SK-N-SH (cell line): ENCODE results near the gene PARVB. TPM values are rescaled to one million over a fixed set of nuclear protein-coding genes. Genes with fewer than 3 reads are reported as not detected.

Experiments used
- CTCF ChIA-PET: fragments of 300-600, 350-600 bp; formaldehyde crosslinking; extraction: SDS; loops from one replicate; lab custom pipeline; 2021; lab: Yijun Ruan, JAX
- POLR2A ChIA-PET: fragments of 350-600 bp; sonication (Branson Sonifier 250); formaldehyde crosslinking; extraction: SDS; loops from one replicate; lab custom pipeline; 2020; ENCODE audit warnings: antibody characterized with exemption, inconsistent platforms; lab: Yijun Ruan, JAX
- DNase-seq: peaks from one replicate; pipeline ENCODE4 v3.0.0; 2012
- H2AFZ ChIP-seq: fragments of 200-600 bp; sonication (generic); 2 replicates; pipeline ENCODE4 v1.8.1; 2016; ENCODE audit warnings: antibody characterized with exemption, mild to moderate bottlenecking, low read depth
- H3F3A ChIP-seq: fragments of 200-600 bp; sonication (generic); replicated peaks from 2 replicates; pipeline ENCODE3; 2016; ENCODE audit warnings: antibody characterized with exemption, mild to moderate bottlenecking; ENCODE audit not compliant: insufficient read depth
- H3K27ac ChIP-seq, 2 experiments: fragments of 200-500 bp in 1 of 2; fragments of 200-600 bp in 1 of 2; sonication (Bioruptor generic) in 1 of 2; sonication (generic), shearing (Covaris generic) in 1 of 2; 2 replicates each; pipeline versions ENCODE4 v1.5.1 to v1.6.1; 2014 to 2016; ENCODE audit warnings: low read depth in 2 of 2, inconsistent platforms in 1 of 2, low read length in 1 of 2, mild to moderate bottlenecking in 1 of 2, mixed read lengths in 1 of 2
- H3K27me3 ChIP-seq: fragments of 200-600 bp; sonication (generic), shearing (Covaris generic); 2 replicates; pipeline ENCODE4 v1.6.1; 2016; ENCODE audit warnings: mixed run types; ENCODE audit not compliant: insufficient read depth
- H3K36me3 ChIP-seq, 2 experiments: fragments of 200-500 bp in 1 of 2; fragments of 200-600 bp in 1 of 2; sonication (Bioruptor generic) in 1 of 2; sonication (generic) in 1 of 2; replicated peaks in 1 of 2; 2 replicates each; pipeline versions ENCODE3 to v1.5.1; 2014 to 2016; ENCODE audit warnings: low read length in 1 of 2, mild to moderate bottlenecking in 1 of 2; ENCODE audit not compliant: insufficient read depth in 2 of 2, control insufficient read depth in 1 of 2
- H3K4me1 ChIP-seq, 2 experiments: fragments of 200-500 bp in 1 of 2; fragments of 200-600 bp in 1 of 2; sonication (Bioruptor generic) in 1 of 2; sonication (generic), shearing (Covaris generic) in 1 of 2; 2 replicates each; pipeline versions ENCODE4 v1.5.1 to v1.6.1; 2014 to 2016; ENCODE audit warnings: low read depth in 1 of 2, low read length in 1 of 2, mixed run types in 1 of 2; ENCODE audit not compliant: insufficient read depth in 2 of 2, control insufficient read depth in 1 of 2
- H3K4me2 ChIP-seq: fragments of 200-600 bp; sonication (generic), shearing (Covaris generic); 2 replicates; pipeline ENCODE4 v1.6.1; 2017; ENCODE audit warnings: mixed run types
- H3K4me3 ChIP-seq, 2 experiments: fragments of 200-500 bp in 1 of 2; fragments of 200-600 bp in 1 of 2; sonication (Bioruptor generic) in 1 of 2; sonication (generic), shearing (Covaris generic) in 1 of 2; 2 replicates each; pipeline versions ENCODE4 v1.5.1 to v1.8.1; 2014 to 2016; ENCODE audit warnings: low read depth in 2 of 2, inconsistent platforms in 1 of 2, low read length in 1 of 2, mild to moderate bottlenecking in 1 of 2, mixed read lengths in 1 of 2, moderate library complexity in 1 of 2
- H3K79me2 ChIP-seq: fragments of 200-600 bp; sonication (generic); 2 replicates; pipeline ENCODE4 v1.8.1; 2017; ENCODE audit warnings: mild to moderate bottlenecking; ENCODE audit not compliant: insufficient read depth
- H3K9ac ChIP-seq: fragments of 200-600 bp; sonication (generic); 2 replicates; pipeline ENCODE4 v1.6.1; 2017; ENCODE audit warnings: mixed run types
- H3K9me2 ChIP-seq: fragments of 200-600 bp; sonication (generic); 2 replicates; pipeline ENCODE4 v1.6.1; 2017; ENCODE audit warnings: mixed run types
- H3K9me3 ChIP-seq: fragments of 200-600 bp; sonication (generic); 2 replicates; pipeline ENCODE4 v1.6.1; 2017; ENCODE audit warnings: mixed run types, mild to moderate bottlenecking, moderate library complexity
- H4K20me1 ChIP-seq: fragments of 200-600 bp; sonication (generic); 2 replicates; pipeline ENCODE4 v1.6.1; 2017; ENCODE audit warnings: mild to moderate bottlenecking, mixed run types; ENCODE audit not compliant: insufficient read depth
- ELF1 ChIP-seq: IDR thresholded peaks from 2 replicates; pipeline ENCODE4 v1.4.0; 2012
- EP300 ChIP-seq, 2 experiments: IDR thresholded peaks; 2 replicates each; pipeline versions ENCODE4 v1.4.0 to v1.6.1; 2012; ENCODE audit warnings: borderline replicate concordance in 1 of 2, low read depth in 1 of 2, low read length in 1 of 2
- FOXJ3 ChIP-seq: sonication (generic); formaldehyde crosslinking; IDR thresholded peaks from 2 replicates; pipeline ENCODE4 v1.5.1; 2020; ENCODE audit warnings: mild to moderate bottlenecking, missing genetic modification reagents
- JUND ChIP-seq: IDR thresholded peaks from 2 replicates; pipeline ENCODE4 v1.4.0; 2012
- MXI1 ChIP-seq: IDR thresholded peaks from 2 replicates; pipeline ENCODE4 v1.6.1; 2012; ENCODE audit warnings: mild to moderate bottlenecking, low read depth, low read length, improper control_type of control experiment
- NFIC ChIP-seq: IDR thresholded peaks from 2 replicates; pipeline ENCODE4 v1.4.0; 2012; ENCODE audit warnings: borderline replicate concordance
- NRF1 ChIP-seq: IDR thresholded peaks from 2 replicates; pipeline ENCODE4 v1.6.1; 2012; ENCODE audit warnings: low read depth, mild to moderate bottlenecking, low read length
- POLR2AphosphoS5 ChIP-seq: IDR thresholded peaks from 2 replicates; pipeline ENCODE4 v1.6.1; 2012; ENCODE audit warnings: low read depth, low read length
- RFX5 ChIP-seq: IDR thresholded peaks from 2 replicates; pipeline ENCODE4 v1.6.1; 2012; ENCODE audit warnings: mild to moderate bottlenecking, improper control_type of control experiment, low read length
- TAF1 ChIP-seq: IDR thresholded peaks from 2 replicates; pipeline ENCODE4 v1.6.1; 2012; ENCODE audit warnings: low read depth, mild to moderate bottlenecking, low read length, moderate library complexity, borderline replicate concordance
- TEAD4 ChIP-seq: IDR thresholded peaks from 2 replicates; pipeline ENCODE4 v1.4.0; 2012; ENCODE audit warnings: mild to moderate bottlenecking, borderline replicate concordance; ENCODE audit not compliant: insufficient read depth
- YY1 ChIP-seq: IDR thresholded peaks from 2 replicates; pipeline ENCODE4 v1.4.0; 2012; ENCODE audit warnings: low read depth, mild to moderate bottlenecking
- WGBS: methylation state at CpG from one replicate; pipeline ENCODE4 v1.1.6; 2017; ENCODE audit warnings: low lambda C conversion rate; 5-methylcytosine and 5-hydroxymethylcytosine counted together
- polyA plus RNA-seq, 3 experiments: library from polyadenylated mRNA; depleted of rRNA; stranded (reverse); fragments of >200 nt; gene quantifications; 2 replicates each; pipeline ENCODE4 v1.2.3, GENCODE V29; 2012
- TF ChIP-seq, protein P1 (sequence below): IDR thresholded peaks from 2 replicates; pipeline ENCODE4 v1.4.0; 2012; ENCODE audit warnings: low read depth, borderline replicate concordance
- TF ChIP-seq, protein P2 (sequence below): IDR thresholded peaks from 2 replicates; pipeline ENCODE4 v1.6.1; 2012; ENCODE audit warnings: mild to moderate bottlenecking, low read depth, low read length, moderate library complexity
- TF ChIP-seq, protein P3 (sequence below): IDR thresholded peaks from 2 replicates; pipeline ENCODE4 v1.4.0; 2012; ENCODE audit warnings: low read depth
- TF ChIP-seq, protein P4 (sequence below): fragments of 150-350 bp; IDR thresholded peaks from 2 replicates; pipeline ENCODE4 v1.6.1; 2017; ENCODE audit warnings: antibody characterized with exemption, low read length, low read depth, borderline replicate concordance
- TF ChIP-seq, protein P5 (sequence below): IDR thresholded peaks from 2 replicates; pipeline ENCODE4; 2012

The PARVB gene
- polyA plus RNA-seq, 1 of the 3 experiments (the other 2 are of a cell fraction): 87.8 TPM

DNA sequence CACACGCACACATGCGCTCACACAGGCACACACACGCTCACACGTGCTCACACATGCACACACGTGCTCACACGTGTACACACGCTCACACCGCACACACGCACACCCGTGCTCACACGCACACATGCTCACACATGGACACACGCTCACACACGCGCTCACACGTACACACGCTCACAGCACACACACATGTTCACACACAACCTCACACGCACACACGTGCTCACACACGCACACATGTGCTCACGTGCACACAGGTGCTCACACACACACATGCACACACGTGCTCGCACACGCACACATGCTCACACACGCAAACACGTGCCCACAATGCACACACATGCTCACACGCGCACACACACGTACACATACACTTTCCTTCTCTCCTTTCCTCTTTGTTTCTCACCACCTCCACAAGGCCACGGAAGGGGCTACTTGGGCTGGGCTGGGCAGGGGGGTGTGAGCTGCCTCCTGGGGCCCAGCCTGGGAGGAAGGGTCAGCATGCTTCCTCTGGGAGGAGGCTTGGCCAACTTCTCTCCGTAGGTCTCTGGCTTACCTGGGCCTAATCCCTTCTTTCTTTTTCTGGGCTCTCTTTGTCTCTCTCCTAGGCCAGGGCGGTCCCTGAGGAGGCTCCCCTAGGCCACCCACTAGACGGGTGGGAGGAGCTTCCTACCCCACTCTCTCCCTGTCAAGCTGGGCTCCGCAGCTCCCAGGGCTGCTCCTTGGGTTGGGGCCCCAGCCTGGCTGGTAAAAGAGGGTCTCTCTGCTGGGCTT, 122.2 kb downstream of the PARVB start:
- TF ChIP-seq EP300 (IDR thresholded peaks at IDR 0.05; ENCODE audit: borderline replicate concordance in 1 of 2, low read depth in 1 of 2, low read length in 1 of 2): no peak
- TF ChIP-seq, protein P1, sequence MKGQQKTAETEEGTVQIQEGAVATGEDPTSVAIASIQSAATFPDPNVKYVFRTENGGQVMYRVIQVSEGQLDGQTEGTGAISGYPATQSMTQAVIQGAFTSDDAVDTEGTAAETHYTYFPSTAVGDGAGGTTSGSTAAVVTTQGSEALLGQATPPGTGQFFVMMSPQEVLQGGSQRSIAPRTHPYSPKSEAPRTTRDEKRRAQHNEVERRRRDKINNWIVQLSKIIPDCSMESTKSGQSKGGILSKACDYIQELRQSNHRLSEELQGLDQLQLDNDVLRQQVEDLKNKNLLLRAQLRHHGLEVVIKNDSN: no peak
- no peak for TF ChIP-seq NRF1
- TF ChIP-seq YY1: no peak
- no peak for TF ChIP-seq POLR2AphosphoS5
- TF ChIP-seq TAF1: no peak
- no peak for TF ChIP-seq TEAD4
- no peak for TF ChIP-seq RFX5
- Histone ChIP-seq H3K4me1 (peaks cover 0 to 2% of the 10 kb centered on the region in 2 experiments; a peak in 1 of 4 replicates), H4K20me1 (no peaks in the 10 kb centered on the region), H3F3A (no peaks in the 10 kb centered on the region), H3K27me3 (no peaks in the 10 kb centered on the region), H3K9me3 (no peaks in the 10 kb centered on the region), H3K9ac (no peak overlapping the region), H3K4me3 (no peak overlapping the region), H3K9me2 (no peaks in the 10 kb centered on the region), H2AFZ (no peak overlapping the region), H3K27ac (no peak overlapping the region), H3K36me3 (no peaks in the 10 kb centered on the region), H3K4me2 (no peak overlapping the region), H3K79me2 (no peaks in the 10 kb centered on the region)
- DNase-seq: no peak
- ChIA-PET POLR2A (no interaction called here), CTCF (no interaction called here)
- WGBS: 92% methylated on average over 33 of the region's 33 CpGs

DNA sequence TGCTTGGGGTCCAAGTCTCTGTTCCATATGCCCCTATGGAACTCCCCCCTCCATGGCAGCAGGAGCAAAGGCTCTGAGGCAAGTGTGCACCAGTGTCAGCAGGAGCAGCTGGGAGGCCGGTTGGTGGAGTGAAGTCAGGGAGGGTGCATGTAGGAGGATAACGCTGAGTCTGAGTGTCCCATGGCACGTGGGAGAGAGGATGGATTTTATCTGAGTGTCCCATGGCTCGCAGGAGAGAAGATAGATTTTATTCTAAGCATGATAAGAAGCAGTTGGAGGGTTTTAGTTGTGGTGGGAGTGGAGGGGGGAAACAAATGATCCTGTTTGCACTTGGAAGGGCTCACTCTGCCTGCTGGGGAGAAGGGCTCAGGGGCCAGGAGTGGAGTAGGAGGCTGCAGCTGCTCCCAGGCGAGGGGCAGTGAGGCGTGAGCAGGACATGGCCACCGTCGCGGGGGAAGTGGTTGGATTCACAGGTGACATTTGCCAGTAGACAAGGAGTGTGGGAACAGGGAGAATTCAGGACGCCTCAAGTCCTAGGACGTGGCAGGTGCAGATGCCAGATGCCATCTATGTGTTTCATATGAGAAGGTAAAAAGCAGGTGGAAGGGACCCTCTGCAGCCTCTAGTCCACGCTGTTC, 123.0 kb downstream of the PARVB start:
- CTCF ChIA-PET: no interaction called here
- Histone ChIP-seq H3K9ac (no peak overlapping the region), H3K4me3 (no peak overlapping the region), H3K4me1 (peaks cover 0 to 2% of the 10 kb centered on the region in 2 experiments; a peak in 2 of 4 replicates), H3K27ac (no peak overlapping the region), H2AFZ (no peak overlapping the region), H3K79me2 (no peaks in the 10 kb centered on the region), H3K4me2 (no peak overlapping the region), H3K36me3 (no peaks in the 10 kb centered on the region), H4K20me1 (no peaks in the 10 kb centered on the region), H3F3A (no peaks in the 10 kb centered on the region), H3K27me3 (no peaks in the 10 kb centered on the region), H3K9me3 (no peaks in the 10 kb centered on the region), H3K9me2 (no peaks in the 10 kb centered on the region)
- POLR2A ChIA-PET: no interaction called here
- DNase-seq: no peak
- WGBS: 84% methylated on average over 10 of the region's 12 CpGs
- no peak for TF ChIP-seq MXI1
- TF ChIP-seq, protein P2, sequence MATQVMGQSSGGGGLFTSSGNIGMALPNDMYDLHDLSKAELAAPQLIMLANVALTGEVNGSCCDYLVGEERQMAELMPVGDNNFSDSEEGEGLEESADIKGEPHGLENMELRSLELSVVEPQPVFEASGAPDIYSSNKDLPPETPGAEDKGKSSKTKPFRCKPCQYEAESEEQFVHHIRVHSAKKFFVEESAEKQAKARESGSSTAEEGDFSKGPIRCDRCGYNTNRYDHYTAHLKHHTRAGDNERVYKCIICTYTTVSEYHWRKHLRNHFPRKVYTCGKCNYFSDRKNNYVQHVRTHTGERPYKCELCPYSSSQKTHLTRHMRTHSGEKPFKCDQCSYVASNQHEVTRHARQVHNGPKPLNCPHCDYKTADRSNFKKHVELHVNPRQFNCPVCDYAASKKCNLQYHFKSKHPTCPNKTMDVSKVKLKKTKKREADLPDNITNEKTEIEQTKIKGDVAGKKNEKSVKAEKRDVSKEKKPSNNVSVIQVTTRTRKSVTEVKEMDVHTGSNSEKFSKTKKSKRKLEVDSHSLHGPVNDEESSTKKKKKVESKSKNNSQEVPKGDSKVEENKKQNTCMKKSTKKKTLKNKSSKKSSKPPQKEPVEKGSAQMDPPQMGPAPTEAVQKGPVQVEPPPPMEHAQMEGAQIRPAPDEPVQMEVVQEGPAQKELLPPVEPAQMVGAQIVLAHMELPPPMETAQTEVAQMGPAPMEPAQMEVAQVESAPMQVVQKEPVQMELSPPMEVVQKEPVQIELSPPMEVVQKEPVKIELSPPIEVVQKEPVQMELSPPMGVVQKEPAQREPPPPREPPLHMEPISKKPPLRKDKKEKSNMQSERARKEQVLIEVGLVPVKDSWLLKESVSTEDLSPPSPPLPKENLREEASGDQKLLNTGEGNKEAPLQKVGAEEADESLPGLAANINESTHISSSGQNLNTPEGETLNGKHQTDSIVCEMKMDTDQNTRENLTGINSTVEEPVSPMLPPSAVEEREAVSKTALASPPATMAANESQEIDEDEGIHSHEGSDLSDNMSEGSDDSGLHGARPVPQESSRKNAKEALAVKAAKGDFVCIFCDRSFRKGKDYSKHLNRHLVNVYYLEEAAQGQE: no peak
- TF ChIP-seq YY1: no peak
- TF ChIP-seq, protein P3, sequence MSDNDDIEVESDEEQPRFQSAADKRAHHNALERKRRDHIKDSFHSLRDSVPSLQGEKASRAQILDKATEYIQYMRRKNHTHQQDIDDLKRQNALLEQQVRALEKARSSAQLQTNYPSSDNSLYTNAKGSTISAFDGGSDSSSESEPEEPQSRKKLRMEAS: no peak
- no peak for TF ChIP-seq ELF1
- TF ChIP-seq, protein P4, sequence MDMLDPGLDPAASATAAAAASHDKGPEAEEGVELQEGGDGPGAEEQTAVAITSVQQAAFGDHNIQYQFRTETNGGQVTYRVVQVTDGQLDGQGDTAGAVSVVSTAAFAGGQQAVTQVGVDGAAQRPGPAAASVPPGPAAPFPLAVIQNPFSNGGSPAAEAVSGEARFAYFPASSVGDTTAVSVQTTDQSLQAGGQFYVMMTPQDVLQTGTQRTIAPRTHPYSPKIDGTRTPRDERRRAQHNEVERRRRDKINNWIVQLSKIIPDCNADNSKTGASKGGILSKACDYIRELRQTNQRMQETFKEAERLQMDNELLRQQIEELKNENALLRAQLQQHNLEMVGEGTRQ: no peak
- TF ChIP-seq JUND: no peak
- TF ChIP-seq NRF1: no peak
- no peak for TF ChIP-seq FOXJ3 (CRISPR knock-in tag)
- TF ChIP-seq, protein P5, sequence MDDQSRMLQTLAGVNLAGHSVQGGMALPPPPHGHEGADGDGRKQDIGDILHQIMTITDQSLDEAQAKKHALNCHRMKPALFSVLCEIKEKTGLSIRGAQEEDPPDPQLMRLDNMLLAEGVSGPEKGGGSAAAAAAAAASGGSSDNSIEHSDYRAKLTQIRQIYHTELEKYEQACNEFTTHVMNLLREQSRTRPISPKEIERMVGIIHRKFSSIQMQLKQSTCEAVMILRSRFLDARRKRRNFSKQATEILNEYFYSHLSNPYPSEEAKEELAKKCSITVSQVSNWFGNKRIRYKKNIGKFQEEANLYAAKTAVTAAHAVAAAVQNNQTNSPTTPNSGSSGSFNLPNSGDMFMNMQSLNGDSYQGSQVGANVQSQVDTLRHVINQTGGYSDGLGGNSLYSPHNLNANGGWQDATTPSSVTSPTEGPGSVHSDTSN: no peak
- TF ChIP-seq NFIC: no peak
